Lower lobe of right lung (tissue), 2 donors: ENCODE results near the gene MICAL3. TPM values are rescaled to one million over a fixed set of nuclear protein-coding genes. Genes with fewer than 3 reads are reported as not detected.
A peak's percentile ranks its signal among the peaks of the same experiment; 100 is the strongest.

ENCODE experiments used
- ATAC-seq, 2 donors: fragments of 200-7000 bp; cut with Tn5 transposase; one replicate each; pipeline ENCODE4 v1.9.1; 2020 to 2022; ENCODE audit warnings: mild to moderate bottlenecking in 2 of 2, moderate library complexity in 2 of 2
- DNase-seq: peaks from one replicate; pipeline ENCODE4 v3.0.0-alpha.2; 2020
- H3K27ac ChIP-seq: fragments of 200-600 bp; one replicate; pipeline ENCODE4 v1.8.0; 2022
- H3K27me3 ChIP-seq: fragments of 200-600 bp; one replicate; pipeline ENCODE4 v1.8.0; 2022; ENCODE audit warnings: low read depth
- H3K36me3 ChIP-seq: fragments of 200-600 bp; one replicate; pipeline ENCODE4 v1.8.0; 2022; ENCODE audit warnings: mild to moderate bottlenecking
- H3K4me1 ChIP-seq: fragments of 200-600 bp; one replicate; pipeline ENCODE4 v1.8.0; 2022
- H3K4me3 ChIP-seq: fragments of 200-600 bp; one replicate; pipeline ENCODE4 v1.8.0; 2022; ENCODE audit warnings: mild to moderate bottlenecking
- H3K9me3 ChIP-seq: fragments of 200-600 bp; one replicate; pipeline ENCODE4 v1.8.0; 2022
- CTCF ChIP-seq: fragments of 200-600 bp; IDR thresholded peaks from one replicate; pipeline ENCODE4 v1.8.0; 2022; ENCODE audit warnings: antibody characterized with exemption, mild to moderate bottlenecking
- intact Hi-C: fragments of 100-400 bp; cut with DNase I; formaldehyde crosslinking; loops from one replicate; pipeline ENCODE4 v1.11.0; 2022
- total RNA-seq: library from RNA; stranded (reverse); fragmentation: NEBNext Ultra II Directional; extraction: Animal tissue kit (Norgen Biotek cat#: 25700); gene quantifications from one replicate; pipeline ENCODE4 v1.2.1, GENCODE V29; 2021
- donor health status: DM: no; HTN: yes; CAD: no; lungs with severe emphysema.

Gene MICAL3
- total RNA-seq, 1 donor from 2014 or later = 23.5 TPM

GRCh38 chr22:18058371-18059093 lies 34.2 kb upstream of the MICAL3 start:
- TF ChIP-seq CTCF = no peak
- H3K4me1 ChIP-seq = peaks cover 27% of the 10 kb centered on the region
- no peaks in the 10 kb centered on the region for H3K9me3 ChIP-seq
- no peaks in the 10 kb centered on the region for H3K27me3 ChIP-seq
- no peak overlapping the region for H3K27ac ChIP-seq
- DNase-seq (no peak), ATAC-seq (no peak)
- H3K36me3 ChIP-seq = no peaks in the 10 kb centered on the region
- no peak overlapping the region for H3K4me3 ChIP-seq
- intact Hi-C loops = no loop called here

- Histone ChIP-seq H3K4me3 (no peak overlapping the region), H3K4me1 (peaks cover 27% of the 10 kb centered on the region), H3K36me3 (no peaks in the 10 kb centered on the region), H3K27me3 (no peaks in the 10 kb centered on the region), H3K9me3 (no peaks in the 10 kb centered on the region), H3K27ac (no peak overlapping the region)
- intact Hi-C loops = no loop called here
- ATAC-seq = peak; percentile 64
- DNase-seq = no peak
- no peak for TF ChIP-seq CTCF
Measured at GRCh38 chr22:18057568-18058209, 33.3 kb upstream of the MICAL3 start.

- Histone ChIP-seq H3K27ac (peak overlapping the region; percentile 68), H3K27me3 (no peaks in the 10 kb centered on the region), H3K36me3 (no peaks in the 10 kb centered on the region), H3K9me3 (no peaks in the 10 kb centered on the region), H3K4me3 (no peak overlapping the region), H3K4me1 (peaks cover 27% of the 10 kb centered on the region)
- TF ChIP-seq CTCF = no peak
- intact Hi-C loops = no loop called here
- no peak for ATAC-seq
- no peak for DNase-seq
Measured at GRCh38 chr22:18056807-18057474, 32.6 kb upstream of the MICAL3 start.

- ATAC-seq (peak; percentile 39 to 53), DNase-seq (no peak)
- H3K27ac ChIP-seq = peak overlapping the region; percentile 68
Measured at GRCh38 chr22:18056161-18056666, 31.9 kb upstream of the MICAL3 start.

More at GRCh38 chr22:18056161-18056666, 31.9 kb upstream of the MICAL3 start:
- Histone ChIP-seq H3K36me3 (no peaks in the 10 kb centered on the region), H3K27me3 (no peaks in the 10 kb centered on the region), H3K4me3 (no peak overlapping the region), H3K4me1 (peaks cover 27% of the 10 kb centered on the region), H3K9me3 (no peaks in the 10 kb centered on the region)
- no peak for TF ChIP-seq CTCF
- intact Hi-C loops = no loop called here
